Peyer's patch (tissue), 4 donors: ENCODE measurements around the gene PKP1. TPM values are rescaled to one million over a fixed set of nuclear protein-coding genes. Genes with fewer than 3 reads are reported as not detected.

Experiments used
- DNase-seq, 3 donors: peaks; one replicate each; pipeline ENCODE4 v3.0.0-alpha.2; 2017 to 2019
- H3K27ac ChIP-seq, 4 donors: fragments of 200-600 bp; sonication (generic); one replicate each; pipeline ENCODE4 v1.5.1; 2016 to 2019
- H3K27me3 ChIP-seq, 2 donors: fragments of 200-600 bp; sonication (generic); one replicate each; pipeline ENCODE4 v1.5.1; 2019
- H3K36me3 ChIP-seq, 3 donors: fragments of 200-600 bp; sonication (generic); one replicate each; pipeline ENCODE4 v1.5.1; 2016 to 2019
- H3K4me1 ChIP-seq, 4 donors: fragments of 200-600 bp; sonication (generic); one replicate each; pipeline ENCODE4 v1.5.1; 2016 to 2019
- H3K4me3 ChIP-seq, 4 donors: fragments of 200-600 bp; sonication (generic); 1 replicate in 3 of 4; 2 replicates in 1 of 4; pipeline ENCODE4 v1.5.1; 2016 to 2019; ENCODE audit warnings: mild to moderate bottlenecking in 1 of 4
- H3K9me3 ChIP-seq, 4 donors: fragments of 200-600 bp; sonication (generic); one replicate each; pipeline ENCODE4 v1.5.1; 2016 to 2019; ENCODE audit warnings: mild to moderate bottlenecking in 1 of 4
- CTCF ChIP-seq, 6 experiments: fragments of 450-650 bp in 4 of 6; fragments of 200-600 bp in 2 of 6; sonication (generic) in 1 of 6; IDR thresholded peaks; one replicate each; pipeline ENCODE4 v1.5.1; 2017 to 2019; ENCODE audit warnings: antibody characterized with exemption in 6 of 6, mild to moderate bottlenecking in 3 of 6, moderate library complexity in 1 of 6
- POLR2A ChIP-seq, 2 donors: fragments of 450-650 bp; IDR thresholded peaks; one replicate each; pipeline ENCODE4 v1.5.1; 2017; ENCODE audit warnings: antibody characterized with exemption in 2 of 2, mild to moderate bottlenecking in 2 of 2, moderate library complexity in 2 of 2
- total RNA-seq, 4 donors: library from RNA; depleted of rRNA; stranded (reverse); fragments of >200 nt; gene quantifications; one replicate each; pipeline ENCODE4 v1.1.0, GENCODE V29; 2016

PKP1 gene
- total RNA-seq, 4 donors from 2014 or later = 0.54 to 11.6 (median 1.4) TPM

- no peaks in the 10 kb centered on the region for H3K4me1 ChIP-seq
These were observed 83.4 kb downstream of the PKP1 start for GRCh38 chr1:201366696-201367095.

GRCh38 chr1:201369209-201369608, 85.9 kb downstream of the PKP1 start:
- Histone ChIP-seq H3K4me1 (no peaks in the 10 kb centered on the region), H3K4me3 (no peak overlapping the region), H3K9me3 (no peaks in the 10 kb centered on the region), H3K27me3 (no peaks in the 10 kb centered on the region), H3K36me3 (no peaks in the 10 kb centered on the region), H3K27ac (no peak overlapping the region)
- DNase-seq = no peak
- TF ChIP-seq CTCF (IDR thresholded peaks at IDR 0.05) (no peak), POLR2A (IDR thresholded peaks at IDR 0.05) (no peak)

More at GRCh38 chr1:201366696-201367095, 83.4 kb downstream of the PKP1 start:
- no peak for TF ChIP-seq POLR2A (IDR thresholded peaks at IDR 0.05)
- TF ChIP-seq CTCF (IDR thresholded peaks at IDR 0.05) = no peak
- no peaks in the 10 kb centered on the region for H3K27me3 ChIP-seq
- H3K36me3 ChIP-seq = no peaks in the 10 kb centered on the region
- DNase-seq = no peak
- H3K27ac ChIP-seq = no peak overlapping the region
- no peak overlapping the region for H3K4me3 ChIP-seq
- H3K9me3 ChIP-seq = no peaks in the 10 kb centered on the region

GRCh38 chr1:201370500-201370899, 87.2 kb downstream of the PKP1 start:
- Histone ChIP-seq H3K4me1 (no peaks in the 10 kb centered on the region), H3K27me3 (no peaks in the 10 kb centered on the region), H3K4me3 (no peak overlapping the region), H3K27ac (no peak overlapping the region), H3K9me3 (no peaks in the 10 kb centered on the region), H3K36me3 (no peaks in the 10 kb centered on the region)
- no peak for TF ChIP-seq CTCF (IDR thresholded peaks at IDR 0.05)
- TF ChIP-seq POLR2A (IDR thresholded peaks at IDR 0.05) = no peak
- DNase-seq = no peak

- H3K4me1 ChIP-seq = no peaks in the 10 kb centered on the region
- no peak overlapping the region for H3K27ac ChIP-seq
- no peaks in the 10 kb centered on the region for H3K9me3 ChIP-seq
- H3K36me3 ChIP-seq = no peaks in the 10 kb centered on the region
- no peak for TF ChIP-seq POLR2A (IDR thresholded peaks at IDR 0.05)
- no peak for TF ChIP-seq CTCF (IDR thresholded peaks at IDR 0.05)
- H3K4me3 ChIP-seq = no peak overlapping the region
- H3K27me3 ChIP-seq = no peaks in the 10 kb centered on the region
- no peak for DNase-seq
These were observed 88.0 kb downstream of the PKP1 start for GRCh38 chr1:201371276-201371675.

GRCh38 chr1:201371792-201372191, 88.5 kb downstream of the PKP1 start:
- no peak for DNase-seq
- Histone ChIP-seq H3K27me3 (no peaks in the 10 kb centered on the region), H3K27ac (no peak overlapping the region), H3K4me1 (no peaks in the 10 kb centered on the region), H3K4me3 (no peak overlapping the region), H3K36me3 (no peaks in the 10 kb centered on the region), H3K9me3 (no peaks in the 10 kb centered on the region)
- TF ChIP-seq CTCF (IDR thresholded peaks at IDR 0.05) (no peak), POLR2A (IDR thresholded peaks at IDR 0.05) (no peak)

- Histone ChIP-seq H3K4me1 (no peaks in the 10 kb centered on the region), H3K27ac (no peak overlapping the region), H3K9me3 (no peaks in the 10 kb centered on the region), H3K36me3 (no peaks in the 10 kb centered on the region), H3K27me3 (no peaks in the 10 kb centered on the region), H3K4me3 (no peak overlapping the region)
- TF ChIP-seq CTCF (IDR thresholded peaks at IDR 0.05) = no peak
- TF ChIP-seq POLR2A (IDR thresholded peaks at IDR 0.05) = no peak
- DNase-seq = no peak
These were observed 91.1 kb downstream of the PKP1 start for GRCh38 chr1:201374364-201374763.
